ENCODE data around the gene SYNPR. TPM values are rescaled to one million over a fixed set of nuclear protein-coding genes. Genes with fewer than 3 reads are reported as not detected.
A peak's percentile ranks its signal among the peaks of the same experiment; 100 is the strongest.

Gene SYNPR
- total RNA-seq, 1 experiment from 2014 or later: 0.17 TPM

DNA sequence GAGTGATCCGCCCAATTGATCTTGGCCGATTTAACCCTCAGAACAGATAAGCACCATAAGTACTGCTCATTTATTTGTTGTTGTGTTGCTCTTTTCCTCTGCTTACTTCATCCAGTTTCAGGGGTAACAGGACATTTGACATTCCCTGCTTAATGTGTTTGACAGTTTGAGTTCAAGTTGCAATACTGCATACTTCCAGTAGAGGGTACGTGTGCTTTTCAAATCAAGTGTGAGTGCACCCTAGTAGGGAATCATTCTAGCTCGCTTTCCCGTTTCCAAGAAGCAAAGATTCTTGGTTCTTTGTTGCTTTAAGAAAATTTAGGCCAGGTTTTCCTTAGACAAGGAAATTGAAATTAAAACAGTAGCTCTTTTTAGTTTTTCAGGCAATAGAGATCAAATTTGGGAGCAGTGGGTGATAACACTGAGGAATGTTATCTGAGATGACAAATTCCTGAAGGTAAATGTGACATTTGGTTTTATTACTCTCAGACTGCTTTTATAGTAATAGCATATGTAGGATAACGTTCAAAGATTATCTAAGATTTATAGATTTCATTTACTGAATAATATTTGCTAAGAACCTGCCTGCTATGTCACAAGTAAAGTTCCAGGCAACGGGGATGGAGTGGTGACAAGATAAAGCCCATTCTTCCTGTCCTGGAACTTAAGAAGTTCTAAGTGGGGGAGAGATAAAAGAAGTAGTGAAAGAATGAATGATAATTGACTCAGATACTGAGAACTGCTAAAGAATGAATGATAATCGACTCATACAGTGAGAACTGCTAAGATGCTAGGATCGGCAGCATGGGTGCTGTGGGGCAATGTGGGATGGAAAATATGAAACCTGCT lies 73.3 kb downstream of the SYNPR start:
- Histone ChIP-seq H3K9me3 (ENCODE audit: control insufficient read depth, low read depth, low read length) (no peaks in the 10 kb centered on the region), H2BK20ac (ENCODE audit: low read depth, low read length, poor library complexity, severe bottlenecking) (no peak overlapping the region), H4K20me1 (ENCODE audit: control insufficient read depth, insufficient read depth, insufficient read length) (no peaks in the 10 kb centered on the region), H2BK120ac (ENCODE audit: low read depth, low read length, poor library complexity, severe bottlenecking) (no peak overlapping the region), H3K79me2 (ENCODE audit: insufficient read depth, low read length) (no peaks in the 10 kb centered on the region; the same call in 1 of the 2 replicates), H3K27me3 (ENCODE audit: insufficient read depth, low read length) (no peaks in the 10 kb centered on the region), H2BK12ac (ENCODE audit: insufficient read length, low read depth, low read length) (no peak overlapping the region), H2AK5ac (ENCODE audit: insufficient read length, low read length) (no peak overlapping the region), H3K4me2 (ENCODE audit: insufficient read depth, insufficient read length, low read length) (no peak overlapping the region), H3K4me1 (ENCODE audit: insufficient read depth, low read length) (no peaks in the 10 kb centered on the region), H3K23me2 (ENCODE audit: insufficient read length, low read depth, low read length, poor library complexity, severe bottlenecking) (no peaks in the 10 kb centered on the region), H3K23ac (ENCODE audit: insufficient read length, low read depth, low read length) (no peak overlapping the region), H3K18ac (ENCODE audit: insufficient read length, low read depth, low read length) (no peak overlapping the region), H4K5ac (ENCODE audit: insufficient read length, low read depth, low read length) (no peak overlapping the region), H3K56ac (ENCODE audit: insufficient read length, low read depth, low read length) (no peak overlapping the region), H3K27ac (ENCODE audit: insufficient read length, low read depth, low read length) (no peak overlapping the region), H3K4ac (ENCODE audit: low read depth, low read length) (no peak overlapping the region), H2AFZ (ENCODE audit: low read length) (no peak overlapping the region), H3T11ph (ENCODE audit: low read length) (no peak overlapping the region), H4K8ac (replicated peaks; ENCODE audit: insufficient read length, low read depth, low read length) (no peak overlapping the region), H3K14ac (ENCODE audit: insufficient read depth, low read length) (no peak overlapping the region), H2BK5ac (ENCODE audit: insufficient read length, low read length) (no peak overlapping the region), H3K79me1 (ENCODE audit: insufficient read depth, low read depth, low read length, poor library complexity, severe bottlenecking) (no peaks in the 10 kb centered on the region), H3K9ac (ENCODE audit: extremely low read depth, insufficient read length, low read length) (no peak overlapping the region), H4K91ac (ENCODE audit: insufficient read length, low read depth, low read length) (no peak overlapping the region), H2BK15ac (ENCODE audit: low read depth, low read length) (no peak overlapping the region)
- no peaks in the 10 kb centered on the region for H3K9me3 Mint-ChIP-seq
- no peak for DNase-seq
- no peak overlapping the region for H3K4me3 Mint-ChIP-seq
- peaks cover 1% of the 10 kb centered on the region; the same call in 1 of the 2 replicates for H3K27me3 Mint-ChIP-seq (ENCODE audit: low read depth)
- no peak overlapping the region; a peak in 1 of 7 replicates for H3K27ac Mint-ChIP-seq
- no peaks in the 10 kb centered on the region; a peak in 1 of 7 replicates for H3K36me3 Mint-ChIP-seq (ENCODE audit: insufficient read depth in 1 of 3, low read depth in 3 of 3)
- TF ChIP-seq, protein P1, sequence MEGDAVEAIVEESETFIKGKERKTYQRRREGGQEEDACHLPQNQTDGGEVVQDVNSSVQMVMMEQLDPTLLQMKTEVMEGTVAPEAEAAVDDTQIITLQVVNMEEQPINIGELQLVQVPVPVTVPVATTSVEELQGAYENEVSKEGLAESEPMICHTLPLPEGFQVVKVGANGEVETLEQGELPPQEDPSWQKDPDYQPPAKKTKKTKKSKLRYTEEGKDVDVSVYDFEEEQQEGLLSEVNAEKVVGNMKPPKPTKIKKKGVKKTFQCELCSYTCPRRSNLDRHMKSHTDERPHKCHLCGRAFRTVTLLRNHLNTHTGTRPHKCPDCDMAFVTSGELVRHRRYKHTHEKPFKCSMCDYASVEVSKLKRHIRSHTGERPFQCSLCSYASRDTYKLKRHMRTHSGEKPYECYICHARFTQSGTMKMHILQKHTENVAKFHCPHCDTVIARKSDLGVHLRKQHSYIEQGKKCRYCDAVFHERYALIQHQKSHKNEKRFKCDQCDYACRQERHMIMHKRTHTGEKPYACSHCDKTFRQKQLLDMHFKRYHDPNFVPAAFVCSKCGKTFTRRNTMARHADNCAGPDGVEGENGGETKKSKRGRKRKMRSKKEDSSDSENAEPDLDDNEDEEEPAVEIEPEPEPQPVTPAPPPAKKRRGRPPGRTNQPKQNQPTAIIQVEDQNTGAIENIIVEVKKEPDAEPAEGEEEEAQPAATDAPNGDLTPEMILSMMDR (conservative IDR thresholded peaks at IDR 0.05): peak; percentile 88
- peaks cover 5% of the 10 kb centered on the region in 2 experiments for H3K4me1 Mint-ChIP-seq
- no CpG with 5 or more reads among the region's 9 CpGs for WGBS (ENCODE audit: extremely low coverage, insufficient read length, low lambda C conversion rate)

All from H9 (cell line).